K562 (cell line): ENCODE measurements around the gene SCAMP3. TPM values are rescaled to one million over a fixed set of nuclear protein-coding genes. Genes with fewer than 3 reads are reported as not detected.

Source experiments
- CBX1 ChIP-seq: sonication (generic); IDR thresholded peaks from 2 replicates; pipeline ENCODE4 v1.6.1; 2016; ENCODE audit warnings: antibody characterized with exemption, low read depth, mild to moderate bottlenecking
- HOXB6 ChIP-seq: fragments of 250-450 bp; sonication (Bioruptor Pico); IDR thresholded peaks from 2 replicates; pipeline ENCODE4 v1.5.1; 2022; ENCODE audit warnings: mild to moderate bottlenecking, borderline replicate concordance
- PHF8 ChIP-seq: fragments of 200-600 bp; sonication (generic); IDR thresholded peaks from 2 replicates; pipeline ENCODE4 v1.6.1; 2012; ENCODE audit warnings: mixed run types, mild to moderate bottlenecking, inconsistent platforms, low read length, moderate library complexity, borderline replicate concordance
- PML ChIP-seq: IDR thresholded peaks from 2 replicates; pipeline ENCODE4 v1.6.1; 2012; ENCODE audit warnings: low read length, inconsistent platforms
- SLC30A9 ChIP-seq: fragments of 250-450 bp; sonication (Bioruptor Pico); IDR thresholded peaks from 2 replicates; pipeline ENCODE4 v1.8.0; 2022; ENCODE audit warnings: mild to moderate bottlenecking, moderate library complexity
- TBL1XR1 ChIP-seq, 2 experiments: IDR thresholded peaks; 2 replicates each; pipeline ENCODE4 v1.6.1; 2012; ENCODE audit warnings: improper control_type of control experiment in 2 of 2, low read length in 2 of 2, mild to moderate bottlenecking in 1 of 2
- TCF7L2 ChIP-seq: fragments of 150-350 bp; IDR thresholded peaks from 2 replicates; pipeline ENCODE4 v1.6.1; 2016; ENCODE audit warnings: low read depth, mild to moderate bottlenecking, low read length, moderate library complexity
- USF2 ChIP-seq: sonication (generic); formaldehyde crosslinking; IDR thresholded peaks from 2 replicates; pipeline ENCODE4 v1.5.0; 2020; ENCODE audit warnings: missing genetic modification reagents
- ZNF274 ChIP-seq: IDR thresholded peaks from 2 replicates; pipeline ENCODE4 v1.6.1; 2011; ENCODE audit warnings: low read depth, mild to moderate bottlenecking, low read length, moderate library complexity, borderline replicate concordance
- ZNF398 ChIP-seq: fragments of 250-450 bp; sonication (Bioruptor Pico); IDR thresholded peaks from 2 replicates; pipeline ENCODE4 v1.8.0; 2021; ENCODE audit warnings: moderate library complexity, mild to moderate bottlenecking, inconsistent platforms
- ZNF551 ChIP-seq: fragments of 250-450 bp; sonication (Bioruptor Pico); IDR thresholded peaks from 2 replicates; pipeline ENCODE4 v1.5.0; 2021; ENCODE audit warnings: mild to moderate bottlenecking, moderate library complexity
- ZZZ3 ChIP-seq: fragments of 450-650 bp; IDR thresholded peaks from 2 replicates; pipeline ENCODE4 v1.6.1; 2016; ENCODE audit warnings: antibody characterized with exemption, mild to moderate bottlenecking, moderate library complexity
- polyA plus RNA-seq, 8 experiments: library from polyadenylated mRNA; depleted of rRNA in 4 of 8; stranded (reverse) in 5 of 8; unstranded in 3 of 8; fragments of >200 nt; fragmentation: Nextera tagmentation in 2 of 8; fragmentation: Illumina TruSeq in 1 of 8; extraction: Ambion mirVana in 2 of 8; extraction: Trizol in 1 of 8; gene quantifications; 2 replicates each; pipeline versions ENCODE4 v1.2.1 to v1.2.3, GENCODE V29; 2011 to 2014; ENCODE audit warnings: inconsistent platforms in 1 of 8, missing spikeins in 1 of 8
- total RNA-seq, 7 experiments: library from RNA; depleted of rRNA in 6 of 7; stranded (reverse); fragments of >200 nt in 6 of 7; fragmentation: Illumina TruSeq in 2 of 7; extraction: Trizol in 2 of 7; gene quantifications; 2 replicates each; pipeline versions ENCODE4 v1.2.1 to v1.2.3, GENCODE V29; 2011 to 2021; ENCODE audit warnings: low replicate concordance in 1 of 7
- TF ChIP-seq, protein P1 (sequence below): fragments of 450-650 bp; IDR thresholded peaks from 2 replicates; pipeline ENCODE4 v1.6.1; 2016; ENCODE audit warnings: low read depth
- TF ChIP-seq, protein P2 (sequence below): fragments of 250-450 bp; sonication (Bioruptor Pico); IDR thresholded peaks from 2 replicates; pipeline ENCODE4 v1.9.0; 2021; ENCODE audit warnings: mild to moderate bottlenecking, inconsistent platforms

The SCAMP3 gene
- total and polyA plus RNA-seq, 9 of the 15 experiments (the other 6 are each of a cell fraction or from before 2014, with no cell fraction given), result 14.2 to 131 (median 86.1) TPM

DNA sequence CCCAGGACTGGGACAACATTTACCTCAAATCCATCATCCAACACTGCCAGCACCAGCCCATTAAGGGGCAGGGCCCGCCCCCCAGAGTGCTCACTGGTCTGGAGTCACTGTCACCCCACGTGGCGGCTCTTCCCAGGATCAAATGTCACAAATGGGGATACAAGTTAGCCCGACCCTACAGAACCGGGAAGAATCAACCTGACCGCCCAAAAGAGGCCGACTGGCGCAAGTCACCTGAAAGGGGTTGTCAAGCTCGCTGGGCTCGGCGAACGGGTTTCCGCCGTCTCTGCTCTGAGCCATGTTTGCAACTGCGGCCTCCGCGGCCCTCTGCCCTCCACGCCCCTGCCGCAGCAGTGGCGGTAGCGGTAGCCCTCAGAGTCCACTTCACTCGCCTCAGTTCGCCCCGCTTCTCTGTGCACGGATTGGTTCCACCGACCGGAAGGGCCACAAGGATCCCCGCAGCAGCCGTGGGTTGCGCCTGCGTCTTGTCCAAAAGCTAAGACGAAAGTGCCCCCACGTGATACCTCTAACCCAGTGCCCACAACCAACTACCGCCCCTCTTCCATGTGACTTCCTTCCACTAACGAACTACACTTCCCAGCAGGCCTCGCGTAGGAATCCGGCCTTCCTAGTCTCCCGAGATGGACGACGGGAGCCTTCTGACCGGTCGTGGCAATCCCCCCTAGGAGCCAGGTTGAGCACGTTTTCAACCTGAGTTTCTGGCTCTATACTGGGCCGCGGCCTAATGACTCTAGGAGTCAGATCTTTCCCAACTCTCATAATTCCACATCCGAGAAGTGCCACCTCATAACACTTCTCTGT, at the start of gene SCAMP3 (continued):
- TF ChIP-seq USF2 (CRISPR knock-in tag) (peak; percentile 96), SLC30A9 (no peak), PML (no peak; the same call in none of the 2 replicates), TCF7L2 (no peak), ZNF551 (CRISPR knock-in tag) (no peak), HOXB6 (CRISPR knock-in tag) (peak; percentile 70; the same call in 1 of the 2 replicates), CBX1 (no peak; the same call in 1 of the 2 replicates), PHF8 (peak; percentile 84; the same call in 1 of the 2 replicates), ZZZ3 (no peak), ZNF398 (CRISPR knock-in tag) (no peak), ZNF274 (no peak), TBL1XR1 (IDR thresholded peaks at IDR 0.05; ENCODE audit: low read length in 2 of 2) (no peak)
- TF ChIP-seq, protein P1, sequence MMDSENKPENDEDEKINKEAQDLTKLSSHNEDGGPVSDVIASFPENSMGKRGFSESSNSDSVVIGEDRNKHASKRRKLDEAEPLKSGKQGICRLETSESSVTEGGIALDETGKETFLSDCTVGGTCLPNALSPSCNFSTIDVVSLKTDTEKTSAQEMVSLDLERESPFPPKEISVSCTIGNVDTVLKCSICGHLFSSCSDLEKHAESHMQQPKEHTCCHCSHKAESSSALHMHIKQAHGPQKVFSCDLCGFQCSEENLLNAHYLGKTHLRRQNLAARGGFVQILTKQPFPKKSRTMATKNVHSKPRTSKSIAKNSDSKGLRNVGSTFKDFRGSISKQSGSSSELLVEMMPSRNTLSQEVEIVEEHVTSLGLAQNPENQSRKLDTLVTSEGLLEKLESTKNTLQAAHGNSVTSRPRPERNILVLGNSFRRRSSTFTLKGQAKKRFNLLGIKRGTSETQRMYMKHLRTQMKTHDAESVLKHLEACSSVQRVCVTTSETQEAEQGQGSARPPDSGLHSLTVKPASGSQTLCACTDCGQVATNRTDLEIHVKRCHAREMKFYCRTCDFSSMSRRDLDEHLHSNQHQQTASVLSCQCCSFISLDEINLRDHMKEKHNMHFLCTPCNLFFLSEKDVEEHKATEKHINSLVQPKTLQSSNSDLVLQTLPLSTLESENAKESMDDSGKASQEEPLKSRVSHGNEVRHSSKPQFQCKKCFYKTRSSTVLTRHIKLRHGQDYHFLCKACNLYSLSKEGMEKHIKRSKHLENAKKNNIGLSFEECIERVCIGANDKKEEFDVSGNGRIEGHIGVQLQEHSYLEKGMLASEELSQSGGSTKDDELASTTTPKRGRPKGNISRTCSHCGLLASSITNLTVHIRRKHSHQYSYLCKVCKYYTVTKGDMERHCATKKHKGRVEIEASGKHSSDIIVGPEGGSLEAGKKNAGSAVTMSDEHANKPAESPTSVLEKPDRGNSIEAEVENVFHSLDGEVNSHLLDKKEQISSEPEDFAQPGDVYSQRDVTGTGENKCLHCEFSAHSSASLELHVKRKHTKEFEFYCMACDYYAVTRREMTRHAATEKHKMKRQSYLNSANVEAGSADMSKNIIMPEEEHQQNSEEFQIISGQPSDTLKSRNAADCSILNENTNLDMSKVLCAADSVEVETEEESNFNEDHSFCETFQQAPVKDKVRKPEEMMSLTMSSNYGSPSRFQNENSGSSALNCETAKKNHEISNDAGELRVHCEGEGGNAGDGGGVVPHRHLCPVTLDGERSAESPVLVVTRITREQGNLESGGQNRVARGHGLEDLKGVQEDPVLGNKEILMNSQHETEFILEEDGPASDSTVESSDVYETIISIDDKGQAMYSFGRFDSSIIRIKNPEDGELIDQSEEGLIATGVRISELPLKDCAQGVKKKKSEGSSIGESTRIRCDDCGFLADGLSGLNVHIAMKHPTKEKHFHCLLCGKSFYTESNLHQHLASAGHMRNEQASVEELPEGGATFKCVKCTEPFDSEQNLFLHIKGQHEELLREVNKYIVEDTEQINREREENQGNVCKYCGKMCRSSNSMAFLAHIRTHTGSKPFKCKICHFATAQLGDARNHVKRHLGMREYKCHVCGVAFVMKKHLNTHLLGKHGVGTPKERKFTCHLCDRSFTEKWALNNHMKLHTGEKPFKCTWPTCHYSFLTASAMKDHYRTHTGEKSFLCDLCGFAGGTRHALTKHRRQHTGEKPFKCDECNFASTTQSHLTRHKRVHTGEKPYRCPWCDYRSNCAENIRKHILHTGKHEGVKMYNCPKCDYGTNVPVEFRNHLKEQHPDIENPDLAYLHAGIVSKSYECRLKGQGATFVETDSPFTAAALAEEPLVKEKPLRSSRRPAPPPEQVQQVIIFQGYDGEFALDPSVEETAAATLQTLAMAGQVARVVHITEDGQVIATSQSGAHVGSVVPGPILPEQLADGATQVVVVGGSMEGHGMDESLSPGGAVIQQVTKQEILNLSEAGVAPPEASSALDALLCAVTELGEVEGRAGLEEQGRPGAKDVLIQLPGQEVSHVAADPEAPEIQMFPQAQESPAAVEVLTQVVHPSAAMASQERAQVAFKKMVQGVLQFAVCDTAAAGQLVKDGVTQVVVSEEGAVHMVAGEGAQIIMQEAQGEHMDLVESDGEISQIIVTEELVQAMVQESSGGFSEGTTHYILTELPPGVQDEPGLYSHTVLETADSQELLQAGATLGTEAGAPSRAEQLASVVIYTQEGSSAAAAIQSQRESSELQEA, result no peak
- TF ChIP-seq, protein P2, sequence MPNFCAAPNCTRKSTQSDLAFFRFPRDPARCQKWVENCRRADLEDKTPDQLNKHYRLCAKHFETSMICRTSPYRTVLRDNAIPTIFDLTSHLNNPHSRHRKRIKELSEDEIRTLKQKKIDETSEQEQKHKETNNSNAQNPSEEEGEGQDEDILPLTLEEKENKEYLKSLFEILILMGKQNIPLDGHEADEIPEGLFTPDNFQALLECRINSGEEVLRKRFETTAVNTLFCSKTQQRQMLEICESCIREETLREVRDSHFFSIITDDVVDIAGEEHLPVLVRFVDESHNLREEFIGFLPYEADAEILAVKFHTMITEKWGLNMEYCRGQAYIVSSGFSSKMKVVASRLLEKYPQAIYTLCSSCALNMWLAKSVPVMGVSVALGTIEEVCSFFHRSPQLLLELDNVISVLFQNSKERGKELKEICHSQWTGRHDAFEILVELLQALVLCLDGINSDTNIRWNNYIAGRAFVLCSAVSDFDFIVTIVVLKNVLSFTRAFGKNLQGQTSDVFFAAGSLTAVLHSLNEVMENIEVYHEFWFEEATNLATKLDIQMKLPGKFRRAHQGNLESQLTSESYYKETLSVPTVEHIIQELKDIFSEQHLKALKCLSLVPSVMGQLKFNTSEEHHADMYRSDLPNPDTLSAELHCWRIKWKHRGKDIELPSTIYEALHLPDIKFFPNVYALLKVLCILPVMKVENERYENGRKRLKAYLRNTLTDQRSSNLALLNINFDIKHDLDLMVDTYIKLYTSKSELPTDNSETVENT (CRISPR knock-in tag), result 0 out of 2 replicates have a peak, but pooled peaks have one; percentile 9
